Hepatocyte (in vitro differentiated cells): ENCODE measurements around the gene NAB1. TPM values are rescaled to one million over a fixed set of nuclear protein-coding genes. Genes with fewer than 3 reads are reported as not detected.

Experiments
- DNase-seq: peaks from one replicate; pipeline ENCODE4 v3.0.0-alpha.2; 2016; ENCODE audit warnings: low spot score
- H2AFZ ChIP-seq: fragments of 200-600 bp; sonication (generic); 2 replicates; pipeline ENCODE4 v1.6.0; 2016; ENCODE audit warnings: antibody characterized with exemption, mild to moderate bottlenecking
- H3K27ac ChIP-seq: fragments of 200-600 bp; sonication (generic); 2 replicates; pipeline ENCODE4 v1.5.1; 2016; ENCODE audit warnings: mild to moderate bottlenecking
- H3K27me3 ChIP-seq: fragments of 200-600 bp; sonication (generic); 2 replicates; pipeline ENCODE4 v1.6.1; 2016
- H3K36me3 ChIP-seq: fragments of 200-600 bp; sonication (generic); replicated peaks from 2 replicates; pipeline ENCODE4 v1.5.1; 2016; ENCODE audit warnings: low read depth; ENCODE audit not compliant: insufficient read depth
- H3K4me1 ChIP-seq: fragments of 200-600 bp; sonication (generic); 2 replicates; pipeline ENCODE4 v1.5.1; 2016; ENCODE audit warnings: mild to moderate bottlenecking, moderate library complexity; ENCODE audit not compliant: insufficient read depth
- H3K4me2 ChIP-seq: fragments of 200-600 bp; sonication (generic); 2 replicates; pipeline ENCODE4 v1.6.0; 2016
- H3K4me3 ChIP-seq: fragments of 200-600 bp; sonication (generic); 2 replicates; pipeline ENCODE4 v1.5.1; 2016; ENCODE audit warnings: mild to moderate bottlenecking
- H3K79me2 ChIP-seq: fragments of 200-600 bp; sonication (generic); 2 replicates; pipeline ENCODE4 v1.6.0; 2017; ENCODE audit warnings: mild to moderate bottlenecking
- H3K9me2 ChIP-seq: fragments of 200-600 bp; sonication (generic); replicated peaks from 2 replicates; pipeline ENCODE4 v1.6.0; 2017; ENCODE audit warnings: mild to moderate bottlenecking; ENCODE audit not compliant: insufficient read depth
- H3K9me3 ChIP-seq: fragments of 200-600 bp; sonication (generic); 2 replicates; pipeline ENCODE4 v1.5.1; 2016; ENCODE audit warnings: low read depth, mild to moderate bottlenecking
- H4K20me1 ChIP-seq: fragments of 200-600 bp; sonication (generic); 2 replicates; pipeline ENCODE4 v1.6.0; 2016; ENCODE audit warnings: mild to moderate bottlenecking; ENCODE audit not compliant: insufficient read depth, poor library complexity, severe bottlenecking
- CTCF ChIP-seq: fragments of 200-600 bp; sonication (generic); IDR thresholded peaks from 2 replicates; pipeline ENCODE4 v1.5.1; 2016; ENCODE audit warnings: antibody characterized with exemption, mild to moderate bottlenecking; ENCODE audit not compliant: poor library complexity
- EZH2 ChIP-seq: fragments of 200-600 bp; sonication (generic); IDR thresholded peaks from 2 replicates; pipeline ENCODE4 v1.6.1; 2016; ENCODE audit warnings: antibody characterized with exemption, mild to moderate bottlenecking, borderline replicate concordance
- EZH2phosphoT487 ChIP-seq: fragments of 200-600 bp; sonication (generic); IDR thresholded peaks from one replicate; pipeline ENCODE4 v1.6.1; 2018; ENCODE audit warnings: antibody characterized with exemption, mild to moderate bottlenecking, low read depth, moderate library complexity; ENCODE audit not compliant: unreplicated experiment, severe bottlenecking
- WGBS: methylation state at CpG from one replicate; pipeline ENCODE4 v1.1.6; 2016; ENCODE audit warnings: low lambda C conversion rate; ENCODE audit errors: missing lambda C conversion rate; 5-methylcytosine and 5-hydroxymethylcytosine counted together
- polyA plus RNA-seq: library from polyadenylated mRNA; unstranded; fragments of >200 nt; fragmentation: Nextera tagmentation; extraction: Ambion mirVana; gene quantifications from 2 replicates; pipeline ENCODE4 v1.2.1, GENCODE V29; 2016
- total RNA-seq: library from RNA; depleted of rRNA; stranded (reverse); fragments of >200 nt; gene quantifications from 2 replicates; pipeline ENCODE4 v1.2.3, GENCODE V29; 2014

The NAB1 gene
- total and polyA plus RNA-seq, 2 experiments from 2014 or later = 9.9 to 46.6 TPM

GRCh38 chr2:190679813-190680591 lies 31.1 kb downstream of the NAB1 start:
- peak; percentile 41 for DNase-seq
- Histone ChIP-seq H3K9me2 (no peaks in the 10 kb centered on the region), H3K4me1 (no peaks in the 10 kb centered on the region), H2AFZ (no peak overlapping the region), H3K27me3 (no peaks in the 10 kb centered on the region), H3K4me3 (no peak overlapping the region), H3K36me3 (no peaks in the 10 kb centered on the region), H3K79me2 (no peaks in the 10 kb centered on the region), H4K20me1 (no peaks in the 10 kb centered on the region), H3K4me2 (no peak overlapping the region), H3K9me3 (no peaks in the 10 kb centered on the region), H3K27ac (no peak overlapping the region)
- TF ChIP-seq CTCF (peak; percentile 47), EZH2 (no peak)
- WGBS = 69% methylated on average over 12 of the region's 12 CpGs

DNA sequence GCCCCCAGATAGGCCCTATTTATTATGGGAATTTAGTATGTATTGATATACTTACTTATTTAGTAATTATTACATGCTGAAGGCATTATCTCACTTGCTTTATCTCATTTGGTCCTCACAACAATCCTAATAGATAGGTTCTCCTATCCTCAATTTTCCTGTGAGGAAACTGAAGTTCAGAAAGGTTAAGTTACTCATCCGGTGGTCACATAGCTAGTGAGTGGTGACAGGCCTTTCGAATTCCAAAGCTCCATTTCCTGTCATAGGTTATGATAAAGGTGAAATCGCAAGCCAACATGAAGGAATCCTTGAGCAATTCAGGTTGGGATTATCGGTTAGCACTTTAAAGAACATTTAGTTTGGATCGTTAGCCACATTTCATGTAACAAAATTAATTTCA lies 33.3 kb downstream of the NAB1 start:
- no peak for DNase-seq
- Histone ChIP-seq H3K4me1 (no peaks in the 10 kb centered on the region), H3K36me3 (no peaks in the 10 kb centered on the region), H3K27me3 (no peaks in the 10 kb centered on the region), H3K27ac (no peak overlapping the region), H4K20me1 (no peaks in the 10 kb centered on the region), H3K4me3 (no peak overlapping the region), H2AFZ (no peak overlapping the region), H3K9me2 (no peaks in the 10 kb centered on the region), H3K79me2 (no peaks in the 10 kb centered on the region), H3K9me3 (no peaks in the 10 kb centered on the region), H3K4me2 (no peak overlapping the region)
- no peak for TF ChIP-seq EZH2phosphoT487
- TF ChIP-seq CTCF = no peak
- TF ChIP-seq EZH2 = no peak
- WGBS = 90% methylated on average over 5 of the region's 5 CpGs

DNA sequence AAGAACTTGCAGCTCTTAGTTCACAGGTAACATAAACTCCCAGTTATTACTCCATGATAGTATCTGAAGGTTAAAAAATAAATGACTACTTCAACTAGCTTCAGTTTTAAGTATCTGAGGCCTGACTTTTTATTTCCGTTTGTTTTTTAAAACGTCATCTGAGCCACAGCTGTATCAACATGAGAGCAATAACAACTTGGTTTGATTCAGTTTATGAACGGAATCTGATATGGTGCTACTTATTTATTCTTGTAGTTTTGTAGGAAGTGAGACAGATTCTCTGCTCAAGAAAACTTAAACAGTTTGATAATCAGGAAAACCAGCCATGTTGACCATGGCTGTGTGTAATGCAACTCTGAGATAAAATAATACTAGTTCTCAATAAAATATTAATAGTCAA lies 34.9 kb downstream of the NAB1 start:
- no peak for DNase-seq

More for the DNA sequence above, 34.9 kb downstream of the NAB1 start:
- Histone ChIP-seq H3K27me3 (no peaks in the 10 kb centered on the region), H3K27ac (no peak overlapping the region), H3K79me2 (no peaks in the 10 kb centered on the region), H3K36me3 (no peaks in the 10 kb centered on the region), H3K4me2 (no peak overlapping the region), H3K4me3 (no peak overlapping the region), H2AFZ (no peak overlapping the region), H3K4me1 (no peaks in the 10 kb centered on the region), H4K20me1 (no peaks in the 10 kb centered on the region), H3K9me3 (no peaks in the 10 kb centered on the region), H3K9me2 (no peaks in the 10 kb centered on the region)
- TF ChIP-seq CTCF (no peak), EZH2phosphoT487 (no peak), EZH2 (no peak)
- WGBS = 60% methylated on average over 3 of the region's 3 CpGs
